Fibroblast of pulmonary artery (primary cell): Measurements from ENCODE around the gene RDH12.

ENCODE experiments used
- DNase-seq: peaks from one replicate; pipeline ENCODE4 v3.0.0-alpha.2; 2010; ENCODE audit warnings: low read depth
- H3K4me3 ChIP-seq: replicated peaks from 2 replicates; pipeline ENCODE4 v1.5.1; 2011; ENCODE audit warnings: low read depth, mild to moderate bottlenecking, control low read depth, low read length, moderate library complexity
- CTCF ChIP-seq: IDR thresholded peaks from 2 replicates; pipeline ENCODE4 v1.5.1; 2011; ENCODE audit warnings: mild to moderate bottlenecking, control low read depth, low read length, inconsistent platforms; ENCODE audit errors: missing control alignments

The RDH12 gene

DNA sequence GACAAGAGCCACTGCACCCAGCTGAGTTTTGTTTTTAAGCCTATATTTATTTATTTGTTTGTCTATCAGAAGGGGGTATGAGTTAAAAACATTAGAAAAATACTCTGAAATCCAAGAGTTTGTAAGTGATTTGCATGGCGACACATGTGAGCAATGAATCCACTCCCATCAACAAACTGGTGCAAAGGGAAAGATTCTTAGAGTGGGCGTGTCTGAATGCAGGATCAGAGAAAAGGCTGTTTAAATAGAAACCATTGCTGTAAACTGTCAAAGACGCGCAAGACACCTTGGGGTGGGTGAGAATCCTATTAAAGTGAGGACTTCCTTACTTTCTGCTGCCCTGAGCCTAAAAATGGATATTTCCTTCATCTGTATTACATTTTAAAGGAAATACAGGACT lies 62.8 kb downstream of the RDH12 start:
- TF ChIP-seq CTCF, result no peak
- H3K4me3 ChIP-seq, result no peak overlapping the region
- DNase-seq, result no peak

DNA sequence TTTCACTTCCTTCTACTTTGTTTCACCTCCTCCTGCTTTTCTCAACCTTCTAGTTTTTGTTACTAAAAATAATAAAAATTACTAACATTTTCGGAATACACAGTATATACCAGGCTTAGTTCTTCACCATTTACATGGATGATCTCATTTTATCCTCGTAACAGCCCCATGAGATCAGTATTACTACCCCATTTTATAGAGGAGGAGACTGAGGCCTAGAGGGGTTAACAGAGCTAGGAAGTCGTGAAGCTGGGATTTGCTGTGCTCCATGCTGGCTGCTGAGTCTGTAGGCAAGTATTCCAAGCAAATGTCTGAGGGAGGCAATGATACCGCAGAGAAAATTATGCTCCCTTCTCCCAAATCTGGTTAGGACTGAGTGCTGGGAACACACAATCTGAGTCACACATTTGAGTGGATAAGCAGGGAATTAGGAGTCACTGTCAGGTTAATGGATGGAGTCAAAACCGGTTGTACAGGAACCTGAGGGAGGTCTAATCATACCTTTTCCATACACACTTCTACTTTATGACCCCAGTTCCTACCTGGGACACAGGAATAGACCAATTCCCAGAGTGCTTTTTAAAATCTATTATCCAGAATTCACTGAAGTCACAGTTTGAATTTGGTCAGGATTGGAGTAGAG lies 63.6 kb downstream of the RDH12 start:
- no peak overlapping the region for H3K4me3 ChIP-seq

DNA sequence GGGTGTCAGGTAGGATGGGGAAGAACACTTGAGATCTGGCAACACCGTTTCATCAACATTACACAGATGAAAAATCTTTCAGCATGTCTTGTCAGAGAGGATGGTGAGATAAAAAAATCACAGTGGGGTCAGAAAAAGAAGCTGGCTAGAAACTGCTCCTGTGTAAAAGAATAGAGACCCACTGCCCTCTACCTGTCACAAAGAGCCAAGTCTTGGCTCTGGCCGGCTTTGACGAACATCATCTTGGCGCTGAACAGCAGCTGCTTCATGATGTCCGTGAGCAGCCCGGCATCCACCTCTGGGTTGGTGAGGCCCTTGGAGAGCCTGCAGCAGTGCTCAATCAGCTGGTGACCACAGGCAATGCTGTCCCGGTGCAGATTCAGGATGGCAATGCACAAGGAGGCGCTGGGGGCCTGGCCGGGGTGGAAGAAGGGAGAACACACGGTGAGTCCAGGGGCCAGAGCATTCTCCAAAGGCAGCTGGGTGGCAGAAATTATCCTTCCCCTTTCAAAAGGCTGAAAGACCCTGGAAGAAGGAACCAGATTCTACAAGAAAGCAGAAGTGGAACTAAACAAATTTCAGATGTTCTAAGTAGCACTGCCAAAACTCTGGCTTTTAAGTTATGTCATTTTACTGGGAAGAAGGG lies 64.5 kb downstream of the RDH12 start:
- no peak for DNase-seq
- no peak overlapping the region for H3K4me3 ChIP-seq
- TF ChIP-seq CTCF, result no peak

More for the DNA sequence above, 63.6 kb downstream of the RDH12 start:
- TF ChIP-seq CTCF, result no peak
- no peak for DNase-seq

GRCh38 chr14:67768219-67768618 lies 66.5 kb downstream of the RDH12 start:
- no peak for DNase-seq

GRCh38 chr14:67773844-67774377 lies 72.2 kb downstream of the RDH12 start:
- DNase-seq, result no peak
- no peak overlapping the region for H3K4me3 ChIP-seq
- no peak for TF ChIP-seq CTCF

More at GRCh38 chr14:67768219-67768618, 66.5 kb downstream of the RDH12 start:
- no peak overlapping the region for H3K4me3 ChIP-seq
- no peak for TF ChIP-seq CTCF

- no peak overlapping the region for H3K4me3 ChIP-seq
- no peak for TF ChIP-seq CTCF
- DNase-seq, result no peak
Measured at GRCh38 chr14:67776653-67777322, 75.1 kb downstream of the RDH12 start.
